A673 (cell line): Measurements from ENCODE around the gene RPH3AL. TPM values are rescaled to one million over a fixed set of nuclear protein-coding genes. Genes with fewer than 3 reads are reported as not detected.

Experiments
- BruUV-seq: library from RNA; stranded (reverse); fragments of 400-500 nt; replicated peaks from 2 replicates; lab custom pipeline; 2021; lab: Mats Ljungman, UMichigan
- CTCF ChIA-PET: fragments of 300-600 bp; sonication (Branson Sonifier 250); formaldehyde crosslinking; loops from one replicate; lab custom pipeline; 2022; ENCODE audit warnings: antibody characterized with exemption; lab: Charles Lee
- POLR2A ChIA-PET: fragments of 300-600 bp; sonication (Branson Sonifier 250); formaldehyde crosslinking; loops from one replicate; lab custom pipeline; 2022; ENCODE audit warnings: antibody characterized with exemption; ENCODE audit not compliant: low non-redundant PET; lab: Charles Lee
- DNase-seq: peaks from one replicate; pipeline ENCODE4 v3.0.0-alpha.2; 2015; ENCODE audit warnings: low spot score
- H3K27ac ChIP-seq: fragments of 200-600 bp; sonication (generic); 2 replicates; pipeline ENCODE4 v1.5.1; 2016; ENCODE audit warnings: mixed run types, low read depth, mild to moderate bottlenecking, mixed read lengths, antibody characterized with exemption, low read length; ENCODE audit not compliant: poor library complexity, severe bottlenecking
- H3K27me3 ChIP-seq: fragments of 200-600 bp; sonication (generic); replicated peaks from 2 replicates; pipeline ENCODE4 v1.6.1; 2017; ENCODE audit warnings: mixed run types, low read depth, mild to moderate bottlenecking, mixed read lengths, antibody characterized with exemption, low read length; ENCODE audit not compliant: insufficient read depth, poor library complexity
- H3K36me3 ChIP-seq: fragments of 200-600 bp; sonication (generic); 2 replicates; pipeline ENCODE4 v1.6.1; 2016; ENCODE audit warnings: mixed run types, mild to moderate bottlenecking, mixed read lengths, antibody characterized with exemption, low read length; ENCODE audit not compliant: insufficient read depth, poor library complexity, severe bottlenecking
- H3K4me1 ChIP-seq: fragments of 200-600 bp; sonication (generic); 2 replicates; pipeline ENCODE4 v1.6.1; 2017; ENCODE audit warnings: mixed run types, mild to moderate bottlenecking, mixed read lengths, antibody characterized with exemption, low read length; ENCODE audit not compliant: insufficient read depth, poor library complexity, severe bottlenecking
- H3K4me3 ChIP-seq: fragments of 200-600 bp; sonication (generic); 2 replicates; pipeline ENCODE4 v1.5.1; 2016; ENCODE audit warnings: low read depth, mixed run types, mild to moderate bottlenecking, mixed read lengths, low read length; ENCODE audit not compliant: poor library complexity, severe bottlenecking
- H3K9me3 ChIP-seq: fragments of 200-600 bp; sonication (generic); 2 replicates; pipeline ENCODE4 v1.6.1; 2016; ENCODE audit warnings: mixed run types, low read depth, mild to moderate bottlenecking, mixed read lengths, antibody characterized with exemption, low read length; ENCODE audit not compliant: poor library complexity, severe bottlenecking
- CTCF ChIP-seq: fragments of 300-800, 200-600 bp; sonication (generic); conservative IDR thresholded peaks from 2 replicates; pipeline ENCODE4 v1.5.1; 2017; ENCODE audit warnings: low read depth, mild to moderate bottlenecking, antibody characterized with exemption, low read length, moderate library complexity, mixed read lengths
- EZH2 ChIP-seq: fragments of 200-600 bp; sonication (generic); IDR thresholded peaks from 2 replicates; pipeline ENCODE4 v1.6.1; 2017; ENCODE audit warnings: borderline replicate concordance, low read depth, mild to moderate bottlenecking, mixed read lengths, antibody characterized with exemption, low read length; ENCODE audit not compliant: poor library complexity, severe bottlenecking
- intact Hi-C: fragments of 100-400 bp; cut with micrococcal nuclease; formaldehyde crosslinking; loops from one replicate; pipeline ENCODE4 v1.10.0; 2022; ENCODE audit not compliant: unreplicated experiment
- total RNA-seq: library from RNA; stranded (reverse); gene quantifications from 2 replicates; pipeline ENCODE4 v1.2.3, GENCODE V29; 2021

Gene RPH3AL
- total RNA-seq, 1 experiment from 2014 or later, result 0.82 TPM

GRCh38 chr17:278676-279059 is 73.9 kb downstream of the RPH3AL start:
- Histone ChIP-seq H3K9me3 (no peaks in the 10 kb centered on the region), H3K4me3 (no peak overlapping the region), H3K4me1 (no peaks in the 10 kb centered on the region), H3K36me3 (no peaks in the 10 kb centered on the region), H3K27me3 (peaks cover 7% of the 10 kb centered on the region), H3K27ac (no peak overlapping the region)
- BruUV-seq, result no TSS peak
- CTCF ChIA-PET, result no interaction called here
- POLR2A ChIA-PET, result no interaction called here
- DNase-seq, result no peak
- intact Hi-C loops, result no loop called here
- no peak for TF ChIP-seq EZH2
- TF ChIP-seq CTCF, result no peak

DNA sequence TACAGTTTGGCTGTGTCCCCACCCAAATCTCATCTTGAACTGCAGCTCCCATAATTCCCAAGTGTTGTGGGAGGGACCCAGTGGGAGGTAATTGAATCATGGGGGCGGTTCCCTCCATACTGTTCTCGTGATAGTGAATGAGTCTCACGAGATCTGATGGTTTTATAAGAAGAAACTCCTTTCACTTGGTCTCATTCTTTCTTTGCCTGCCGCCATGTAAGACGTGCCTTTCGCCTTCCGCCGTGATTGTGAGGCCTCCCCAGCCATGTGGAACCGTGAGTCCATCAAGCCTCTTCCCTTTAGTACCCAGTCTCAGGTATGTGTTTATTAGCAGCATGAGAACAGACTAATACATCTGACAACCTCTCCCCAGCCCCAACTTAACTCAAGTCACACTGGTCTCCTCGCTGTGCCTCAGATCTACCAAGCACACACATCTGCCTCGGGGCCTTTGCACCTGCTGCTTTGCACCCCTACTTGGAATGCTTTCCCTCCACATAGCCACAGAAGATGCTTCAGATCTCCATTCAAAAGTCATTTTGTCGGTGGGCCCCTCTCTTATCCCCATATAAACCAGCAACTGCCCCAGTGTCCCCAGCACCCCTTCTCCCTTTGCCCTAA is 74.4 kb downstream of the RPH3AL start:
- DNase-seq, result no peak
- H3K9me3 ChIP-seq, result no peaks in the 10 kb centered on the region
- peaks cover 7% of the 10 kb centered on the region for H3K27me3 ChIP-seq
- TF ChIP-seq EZH2 (no peak), CTCF (no peak)
- H3K36me3 ChIP-seq, result no peaks in the 10 kb centered on the region
- H3K4me3 ChIP-seq, result no peak overlapping the region
- H3K4me1 ChIP-seq, result no peaks in the 10 kb centered on the region
- no peak overlapping the region for H3K27ac ChIP-seq
- ChIA-PET CTCF (no interaction called here), POLR2A (no interaction called here)
- BruUV-seq, result no TSS peak
- intact Hi-C loops, result no loop called here

DNA sequence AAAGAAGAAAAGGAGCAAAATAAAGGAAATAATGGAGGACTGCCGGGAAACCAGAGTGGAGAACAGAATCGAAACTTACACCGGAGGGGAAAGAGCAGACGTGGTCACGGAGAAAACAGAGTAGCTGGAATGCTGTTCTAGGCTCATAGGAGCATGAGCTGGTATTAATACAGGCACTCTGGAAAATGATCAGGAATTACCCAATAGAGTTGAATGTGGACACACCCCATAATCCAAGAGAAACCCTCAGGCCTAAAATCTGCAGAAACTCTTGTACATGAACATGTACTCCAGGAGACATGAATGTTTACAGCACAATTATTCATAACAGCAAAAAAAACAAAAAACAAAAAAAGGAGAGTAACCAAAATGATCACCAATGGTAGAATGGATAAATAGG is 77.7 kb downstream of the RPH3AL start:
- intact Hi-C loops, result no loop called here
- ChIA-PET CTCF (no interaction called here), POLR2A (no interaction called here)
- Histone ChIP-seq H3K4me1 (no peaks in the 10 kb centered on the region), H3K9me3 (no peaks in the 10 kb centered on the region), H3K27me3 (peaks cover 7% of the 10 kb centered on the region), H3K4me3 (no peak overlapping the region), H3K36me3 (no peaks in the 10 kb centered on the region), H3K27ac (no peak overlapping the region)
- BruUV-seq, result no TSS peak
- no peak for TF ChIP-seq CTCF
- no peak for TF ChIP-seq EZH2
- DNase-seq, result no peak
